DMS79 treated with DMSO at 0.1 percent for 48 hours (cell line): ENCODE data around the gene ARHGAP44.
A peak's percentile ranks its signal among the peaks of the same experiment; 100 is the strongest.

Experiments
- DNase-seq: peaks from one replicate; lab custom pipeline; 2025; lab: John Stamatoyannopoulos, UW

ARHGAP44 gene

DNA sequence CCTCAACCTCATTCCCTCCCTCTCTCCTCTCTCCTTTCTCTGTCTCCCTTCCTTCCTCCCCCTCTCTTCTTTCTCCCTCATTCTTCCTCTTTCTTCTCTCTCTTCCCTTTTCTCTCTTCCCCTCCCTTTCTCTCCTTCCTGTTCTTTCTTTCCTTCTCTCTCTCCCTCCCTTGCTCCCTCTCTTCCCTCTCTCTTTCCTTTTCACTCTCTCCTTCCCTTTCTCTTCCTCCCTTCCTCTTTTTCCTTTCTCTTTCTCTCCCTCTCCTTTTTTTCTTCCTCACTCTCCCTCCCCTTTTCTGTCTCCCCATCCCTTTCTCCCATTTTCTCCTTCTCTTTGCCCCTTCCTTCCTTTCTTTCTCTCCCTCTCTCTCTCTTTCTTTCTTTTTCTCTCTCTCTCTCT lies 236.4 kb downstream of the ARHGAP44 start:
- DNase-seq, result no peak

DNA sequence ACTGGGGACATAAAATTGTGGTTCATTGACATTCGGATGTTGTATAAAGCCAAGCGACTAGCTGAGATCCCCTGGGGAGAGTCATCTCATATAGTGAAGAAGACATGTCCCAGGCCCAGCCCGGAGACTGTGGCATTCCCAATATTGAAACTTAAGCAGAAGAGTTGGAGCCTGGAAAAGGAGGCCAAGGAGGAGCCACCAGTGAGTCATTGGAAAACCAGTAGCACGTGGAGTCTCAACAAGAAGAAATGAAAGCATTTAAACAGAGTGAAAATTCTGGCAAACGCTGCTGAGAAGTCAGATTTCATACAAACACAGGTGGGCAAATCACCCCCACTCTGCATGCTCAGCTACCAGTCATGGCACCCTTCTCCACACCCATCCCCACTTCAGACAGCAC lies 237.9 kb downstream of the ARHGAP44 start:
- DNase-seq, result no peak

DNA sequence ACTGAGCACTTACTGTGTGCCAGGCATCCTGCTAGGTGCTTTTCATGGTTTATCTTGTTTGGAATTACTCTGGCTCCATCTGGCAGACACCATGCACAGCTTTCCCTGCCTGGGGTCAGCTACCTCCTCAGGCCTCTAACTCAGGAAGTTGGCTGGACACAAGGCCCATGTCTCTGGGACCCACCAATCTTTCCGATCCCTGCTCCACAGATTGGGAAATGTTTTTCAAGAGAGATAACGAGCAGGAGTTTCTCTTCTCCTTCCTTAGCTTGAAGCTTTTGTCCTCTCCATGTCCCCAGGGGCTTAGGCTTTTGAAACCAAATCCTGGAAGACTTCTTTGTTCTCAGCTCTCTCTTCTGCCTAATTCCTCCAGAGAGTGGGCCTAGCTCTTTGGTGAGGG lies 240.0 kb downstream of the ARHGAP44 start:
- no peak for DNase-seq

DNA sequence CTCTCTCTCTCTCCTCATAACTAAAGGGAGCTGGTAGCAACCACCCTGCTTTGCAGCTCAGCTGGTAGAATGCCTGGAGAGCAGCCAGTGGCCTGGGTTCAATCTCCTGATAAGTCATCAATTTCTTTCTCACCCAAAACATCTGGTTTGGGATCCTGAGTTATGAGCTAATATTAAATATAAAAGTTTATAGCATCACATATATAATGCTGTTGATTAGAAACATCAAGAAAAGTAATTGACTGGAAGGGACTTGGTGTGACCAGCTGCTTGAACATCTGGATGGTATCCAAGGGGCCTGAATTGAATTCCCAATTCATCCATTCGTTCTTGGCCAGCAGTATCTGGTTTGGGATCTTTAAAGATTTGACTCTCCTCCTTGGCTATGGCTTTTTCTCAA lies 240.8 kb downstream of the ARHGAP44 start:
- DNase-seq, result no peak

- DNase-seq, result peak; percentile 1
These were observed 241.4 kb downstream of the ARHGAP44 start for GRCh38 chr17:13030459-13031300.

DNA sequence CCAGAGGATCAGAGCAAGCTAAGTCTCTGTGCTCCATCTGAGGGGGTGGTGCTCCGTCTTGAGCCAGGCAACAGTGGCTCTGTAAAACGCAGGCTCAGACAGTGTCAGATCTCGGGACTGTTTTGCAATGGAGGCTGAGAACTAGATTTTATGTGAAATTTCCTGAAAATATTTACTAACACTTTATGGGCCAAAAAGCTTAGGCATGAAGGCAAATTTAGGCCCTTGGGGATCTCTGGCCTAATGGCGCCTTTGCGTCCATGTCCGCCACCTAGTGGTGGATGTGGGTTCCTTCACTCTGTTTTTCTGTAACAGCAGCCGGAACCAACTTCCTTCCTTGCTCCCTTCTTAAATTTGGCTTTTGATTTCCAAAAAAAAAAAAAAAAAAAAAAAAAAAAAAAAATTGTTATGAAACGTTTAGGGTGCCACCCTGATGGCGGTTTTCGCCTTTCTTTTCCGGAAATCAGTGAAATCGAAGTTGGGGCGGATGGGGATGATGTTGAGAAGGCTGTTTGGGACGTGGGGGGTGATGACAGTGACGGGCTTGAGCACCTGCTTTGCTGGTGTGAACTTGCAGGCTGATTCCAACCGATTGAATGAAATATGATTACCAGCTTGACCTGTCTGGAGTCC lies 242.5 kb downstream of the ARHGAP44 start:
- no peak for DNase-seq

DNA sequence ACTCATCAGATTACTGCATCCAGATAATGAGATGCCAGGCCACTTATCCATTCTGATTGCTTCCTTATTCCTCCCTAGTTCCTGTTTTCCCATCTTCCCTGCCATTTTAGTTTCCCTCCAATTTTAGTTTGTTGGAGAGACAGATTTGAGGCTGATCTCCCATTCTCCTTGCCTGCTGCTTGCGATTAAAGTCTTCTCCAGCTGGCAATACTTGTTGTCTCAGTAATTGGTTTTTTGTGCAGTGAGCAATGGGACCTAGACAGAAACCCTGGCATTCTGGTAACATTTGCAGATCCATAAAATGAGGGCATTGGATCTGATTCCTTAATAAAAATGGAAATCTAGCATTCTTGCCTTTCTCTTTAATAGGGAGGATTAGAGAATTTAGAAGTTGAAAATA lies 246.1 kb downstream of the ARHGAP44 start:
- DNase-seq, result no peak

DNA sequence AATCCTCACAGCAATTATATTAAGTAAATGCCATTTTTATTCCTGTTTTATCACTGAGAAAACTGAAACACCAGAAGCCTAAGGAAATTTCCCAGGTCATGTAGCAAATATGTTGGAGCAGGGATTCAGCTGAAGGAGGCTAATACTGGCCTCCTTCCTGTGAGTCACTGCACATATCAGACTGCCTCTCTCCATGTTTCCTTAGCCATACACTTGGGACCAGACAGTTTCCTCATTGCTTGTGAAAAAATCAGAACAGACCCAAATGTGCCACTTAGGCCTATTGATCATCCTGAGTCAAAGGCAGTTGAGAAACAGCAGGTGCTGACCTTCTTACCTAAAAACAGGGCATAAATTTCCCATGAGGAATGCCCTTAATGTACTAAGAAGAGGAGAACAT lies 247.5 kb downstream of the ARHGAP44 start:
- DNase-seq, result no peak

GRCh38 chr17:13038931-13039665 lies 249.8 kb downstream of the ARHGAP44 start:
- DNase-seq, result no peak
